ENCODE results near the gene ASPSCR1. TPM values are rescaled to one million over a fixed set of nuclear protein-coding genes. Genes with fewer than 3 reads are reported as not detected.

Gene ASPSCR1
- total and polyA plus RNA-seq, 2 of the 8 experiments (the other 6 are each of a cell fraction or from before 2014, with no cell fraction given): 33.3 to 43.7 TPM

DNA sequence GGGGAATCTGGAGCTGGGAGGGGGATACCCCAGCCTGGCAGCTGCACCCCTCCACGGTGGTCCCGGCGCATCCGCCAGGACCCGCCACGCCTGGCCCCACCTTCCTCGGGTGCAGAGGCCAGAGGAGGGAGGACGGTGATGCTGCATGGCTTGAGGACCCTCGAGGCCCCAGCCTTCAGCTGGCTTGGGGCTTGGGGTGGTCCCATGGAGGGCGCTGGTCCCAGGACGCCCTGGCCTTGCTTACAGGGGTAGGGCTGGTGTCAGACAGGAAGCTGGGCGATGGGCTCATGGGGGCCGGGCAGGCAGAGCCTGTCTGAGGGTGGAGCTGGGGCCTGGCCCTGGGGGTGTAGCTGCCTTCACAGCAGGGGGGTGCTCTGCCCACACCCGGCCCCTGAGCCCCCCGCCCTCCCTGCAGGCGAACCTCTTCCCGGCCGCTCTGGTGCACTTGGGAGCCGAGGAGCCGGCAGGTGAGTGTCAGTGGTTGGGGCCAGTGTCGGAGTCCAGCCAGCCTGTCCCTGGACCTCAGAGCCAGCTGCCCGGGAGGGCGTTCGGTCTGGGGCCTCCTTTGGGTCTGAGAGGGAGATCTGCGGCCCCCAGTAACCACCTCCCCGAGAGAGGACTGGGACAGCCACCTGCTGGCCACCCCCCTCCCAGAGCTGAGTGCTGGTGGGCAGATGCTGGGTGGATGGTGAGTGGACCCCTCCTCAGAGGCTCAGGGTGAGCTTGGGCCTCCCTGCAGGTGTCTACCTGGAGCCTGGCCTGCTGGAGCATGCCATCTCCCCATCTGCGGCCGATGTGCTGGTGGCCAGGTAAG, 38.8 kb downstream of the ASPSCR1 start:
- H3K9ac ChIP-seq (replicated peaks in 1 of 4; ENCODE audit: extremely low read depth in 1 of 4, low read depth in 3 of 4, low read length in 3 of 4): no peak overlapping the region
- no peak overlapping the region for H2AFZ ChIP-seq (ENCODE audit: low read length)
- H3K14ac ChIP-seq (ENCODE audit: insufficient read length): no peak overlapping the region
- H3K4me3 ChIP-seq (ENCODE audit: extremely low read depth in 1 of 4, insufficient read depth in 2 of 4, low read depth in 3 of 4, low read length in 4 of 4): no peak overlapping the region
- H2AK5ac ChIP-seq (ENCODE audit: low read depth, low read length): no peak overlapping the region
- no peak for DNase-seq (ENCODE audit: low read depth in 1 of 2, low spot score in 2 of 2)
- no peak overlapping the region for H3K23ac ChIP-seq (ENCODE audit: insufficient read length)
- H3K4me2 ChIP-seq (ENCODE audit: insufficient read depth in 1 of 2, low read depth in 2 of 2, low read length in 2 of 2): no peak overlapping the region
- H3K4me1 ChIP-seq (replicated peaks in 1 of 4; ENCODE audit: control insufficient read depth in 3 of 4, insufficient read depth in 4 of 4, low read length in 3 of 4): peaks cover 0 to under 1% (median 0%) of the 10 kb centered on the region in 4 experiments; a peak in 2 of 7 replicates
- H2BK12ac ChIP-seq (ENCODE audit: low read depth, low read length): no peak overlapping the region
- H3K36me3 ChIP-seq (ENCODE audit: control insufficient read depth in 2 of 4, insufficient read depth in 4 of 4, low read length in 3 of 4): no peaks in the 10 kb centered on the region; a peak in 2 of 8 replicates
- no peaks in the 10 kb centered on the region for H3K9me3 ChIP-seq (ENCODE audit: insufficient read depth in 2 of 2, low read depth in 1 of 2, low read length in 1 of 2)
- H4K20me1 ChIP-seq (replicated peaks in 1 of 2; ENCODE audit: control insufficient read depth in 1 of 2, insufficient read depth in 2 of 2, low read length in 2 of 2): peaks cover 9 to 18% of the 10 kb centered on the region in 2 experiments
- no peak overlapping the region; the same call in 1 of the 2 replicates for H2BK5ac ChIP-seq (ENCODE audit: low read depth, low read length)
- peak overlapping the region; percentile 65 for H4K8ac ChIP-seq (ENCODE audit: extremely low read depth, insufficient read depth, low read length)
- H3K27me3 ChIP-seq (replicated peaks in 1 of 4; ENCODE audit: control insufficient read depth in 3 of 4, extremely low read depth in 1 of 4, insufficient read depth in 3 of 4, low read length in 3 of 4): no peaks in the 10 kb centered on the region
- H3K4ac ChIP-seq (replicated peaks; ENCODE audit: insufficient read length, low read depth, low read length): no peak overlapping the region
- no peaks in the 10 kb centered on the region for H3K23me2 ChIP-seq (ENCODE audit: low read depth, low read length)
- 0 out of 4 replicates have a peak, but pooled peaks cover 0 to under 1% of the 10 kb centered on the region in 2 experiments for H3K79me2 ChIP-seq (ENCODE audit: control insufficient read depth in 1 of 2, insufficient read depth in 2 of 2, low read length in 2 of 2)
- H2BK120ac ChIP-seq (replicated peaks; ENCODE audit: low read depth, low read length): no peak overlapping the region
- 88% methylated on average over 20 of the region's 28 CpGs; no CpG with 5 or more reads in 1 of the 2 experiments for WGBS, 2 experiments (ENCODE audit: extremely low coverage in 1 of 2, insufficient coverage in 1 of 2, insufficient read length in 1 of 2, insufficient replicate concordance in 2 of 2, low coverage in 1 of 2, low lambda C conversion rate in 2 of 2, missing lambda C conversion rate in 1 of 2)
- H2BK20ac ChIP-seq (ENCODE audit: low read length): no peak overlapping the region
- H3K79me1 ChIP-seq (ENCODE audit: low read depth, low read length): no peaks in the 10 kb centered on the region
- H3K27ac ChIP-seq (ENCODE audit: low read depth, low read length): no peak overlapping the region
- POLR2A ChIA-PET (ENCODE audit: partially characterized antibody): interaction anchor here (0.7 to 2.2 kb wide), 10 partner anchors 8 to 127 kb away, joined by 3 to 9 read pairs (median 4); partner anchors contain the start of gene FASN
- FAIRE-seq: no peak
- CTCF ChIA-PET (ENCODE audit: partially characterized antibody): interaction anchor here (1.1 to 2.7 kb wide), 6 partner anchors 11 to 146 kb away, joined by 3 to 20 read pairs (median 5); partner anchors contain the start of gene RAC3
- H3K56ac ChIP-seq (replicated peaks; ENCODE audit: insufficient read length, low read depth, low read length): no peak overlapping the region
- H2BK15ac ChIP-seq (ENCODE audit: low read length): no peak overlapping the region
- H4K91ac ChIP-seq (replicated peaks; ENCODE audit: insufficient read length, low read length): no peak overlapping the region
- no peak overlapping the region for H4K5ac ChIP-seq (ENCODE audit: insufficient read length, low read depth, low read length)
- H3K18ac ChIP-seq (ENCODE audit: extremely low read depth, low read length): no peak overlapping the region
